CD14-positive monocyte (primary cell): Measurements from ENCODE around the gene CAMKK1. TPM values are rescaled to one million over a fixed set of nuclear protein-coding genes. Genes with fewer than 3 reads are reported as not detected.

Experiments
- DNase-seq, 3 donors: peaks; one replicate each; pipeline ENCODE4 v3.0.0-alpha.2; 2011 to 2022
- H2AFZ ChIP-seq: 2 replicates; pipeline ENCODE4 v1.6.0; 2012; ENCODE audit warnings: mild to moderate bottlenecking, low read depth, low read length, inconsistent platforms; ENCODE audit not compliant: insufficient read depth, poor library complexity, severe bottlenecking
- H3K27ac ChIP-seq, 2 donors: 1 replicate in 1 of 2; 2 replicates in 1 of 2; pipeline ENCODE4 v1.5.1; 2012 to 2013; ENCODE audit warnings: low read length in 2 of 2, control low read depth in 1 of 2, inconsistent platforms in 1 of 2, low read depth in 1 of 2, mild to moderate bottlenecking in 1 of 2
- H3K27me3 ChIP-seq, 2 donors: one replicate each; pipeline versions ENCODE4 v1.6.0 to v1.6.1; 2011 to 2013; ENCODE audit warnings: low read length in 2 of 2; ENCODE audit not compliant: control insufficient read depth in 2 of 2, insufficient read depth in 2 of 2
- H3K36me3 ChIP-seq, 2 donors: replicated peaks in 1 of 2; 1 replicate in 1 of 2; 2 replicates in 1 of 2; pipeline versions ENCODE4 v1.5.1 to v1.6.1; 2012 to 2013; ENCODE audit warnings: low read length in 2 of 2, control low read depth in 1 of 2, inconsistent platforms in 1 of 2, mild to moderate bottlenecking in 1 of 2; ENCODE audit not compliant: insufficient read depth in 2 of 2, control insufficient read depth in 1 of 2
- H3K4me1 ChIP-seq, 2 donors: 1 replicate in 1 of 2; 2 replicates in 1 of 2; pipeline versions ENCODE4 v1.5.1 to v1.6.1; 2012 to 2013; ENCODE audit warnings: low read length in 2 of 2, control low read depth in 1 of 2, inconsistent platforms in 1 of 2, mild to moderate bottlenecking in 1 of 2, moderate library complexity in 1 of 2; ENCODE audit not compliant: insufficient read depth in 2 of 2, control insufficient read depth in 1 of 2
- H3K4me2 ChIP-seq: replicated peaks from 2 replicates; pipeline ENCODE3; 2012; ENCODE audit warnings: low read length, moderate library complexity, mild to moderate bottlenecking; ENCODE audit not compliant: poor library complexity, severe bottlenecking; ENCODE audit errors: extremely low read depth
- H3K4me3 ChIP-seq, 3 experiments: fragments of 200-600 bp in 1 of 3; sonication (generic) in 1 of 3; replicated peaks in 1 of 3; 1 replicate in 2 of 3; 2 replicates in 1 of 3; pipeline ENCODE4 v1.5.1; 2011 to 2013; ENCODE audit warnings: low read length in 3 of 3, mild to moderate bottlenecking in 3 of 3, control low read depth in 2 of 3, low read depth in 2 of 3, inconsistent platforms in 1 of 3, moderate library complexity in 1 of 3
- H3K79me2 ChIP-seq: 2 replicates; pipeline ENCODE4 v1.6.0; 2012; ENCODE audit warnings: mild to moderate bottlenecking, control low read depth, inconsistent platforms, low read length, moderate library complexity; ENCODE audit not compliant: insufficient read depth
- H3K9ac ChIP-seq: 2 replicates; pipeline ENCODE4 v1.6.0; 2017; ENCODE audit warnings: low read length, mild to moderate bottlenecking; ENCODE audit not compliant: insufficient read depth, poor library complexity, severe bottlenecking
- H3K9me3 ChIP-seq, 2 donors: replicated peaks in 1 of 2; 1 replicate in 1 of 2; 2 replicates in 1 of 2; pipeline versions ENCODE4 v1.5.1 to v1.6.1; 2012 to 2013; ENCODE audit warnings: low read length in 2 of 2, control low read depth in 1 of 2; ENCODE audit not compliant: control insufficient read depth in 1 of 2, insufficient read depth in 1 of 2
- H4K20me1 ChIP-seq: 2 replicates; pipeline ENCODE4 v1.6.0; 2012; ENCODE audit warnings: mild to moderate bottlenecking, low read length, control low read depth, moderate library complexity; ENCODE audit not compliant: insufficient read depth
- H3K27ac Mint-ChIP-seq, 7 donors: one replicate each; pipeline ENCODE4 v1.8.0; 2020; ENCODE audit warnings: mild to moderate bottlenecking in 7 of 7, mixed read lengths in 7 of 7, moderate library complexity in 6 of 7, inconsistent platforms in 2 of 7
- H3K27me3 Mint-ChIP-seq, 3 donors: one replicate each; pipeline ENCODE4 v1.8.0; 2021 to 2022; ENCODE audit warnings: low read depth in 3 of 3, mild to moderate bottlenecking in 3 of 3, mixed read lengths in 3 of 3, moderate library complexity in 3 of 3, inconsistent platforms in 1 of 3
- H3K36me3 Mint-ChIP-seq, 2 donors: one replicate each; pipeline ENCODE4 v1.8.0; 2020; ENCODE audit warnings: mixed read lengths in 2 of 2, inconsistent platforms in 1 of 2, mild to moderate bottlenecking in 1 of 2
- H3K4me1 Mint-ChIP-seq: one replicate; pipeline ENCODE4 v1.8.0; 2020; ENCODE audit warnings: mild to moderate bottlenecking, mixed read lengths
- H3K4me3 Mint-ChIP-seq, 2 donors: one replicate each; pipeline ENCODE4 v1.8.0; 2020; ENCODE audit warnings: mild to moderate bottlenecking in 2 of 2, mixed read lengths in 2 of 2, moderate library complexity in 1 of 2
- H3K9me3 Mint-ChIP-seq, 7 donors: one replicate each; pipeline ENCODE4 v1.8.0; 2020 to 2022; ENCODE audit warnings: mixed read lengths in 7 of 7, mild to moderate bottlenecking in 6 of 7, moderate library complexity in 6 of 7, inconsistent platforms in 2 of 7
- WGBS: methylation state at CpG from one replicate; pipeline ENCODE4 v1.1.5; 2013; ENCODE audit warnings: missing lambda C conversion rate; ENCODE audit not compliant: insufficient coverage; 5-methylcytosine and 5-hydroxymethylcytosine counted together
- intact Hi-C, 2 donors: fragments of 100-400 bp; cut with micrococcal nuclease; formaldehyde crosslinking; loops; one replicate each; pipeline versions ENCODE4 v1.15.0 to v1.15.1; 2023
- polyA plus RNA-seq, 3 donors: library from polyadenylated mRNA; depleted of rRNA in 1 of 3; unstranded in 2 of 3; stranded (reverse) in 1 of 3; fragments of 300-500 nt in 2 of 3; fragments of >200 nt in 1 of 3; fragmentation: Illumina TruSeq in 2 of 3; gene quantifications; 1 replicate in 2 of 3; 2 replicates in 1 of 3; pipeline ENCODE4 v1.2.3, GENCODE V29; 2012 to 2021
- TF ChIP-seq, protein P1 (sequence below): fragments of 200-600 bp; IDR thresholded peaks from one replicate; pipeline ENCODE4 v1.8.0; 2022; ENCODE audit warnings: antibody characterized with exemption, mild to moderate bottlenecking

The CAMKK1 gene
- polyA plus RNA-seq, 3 donors: 0.74 to 24.1 (median 1.5) TPM

DNA sequence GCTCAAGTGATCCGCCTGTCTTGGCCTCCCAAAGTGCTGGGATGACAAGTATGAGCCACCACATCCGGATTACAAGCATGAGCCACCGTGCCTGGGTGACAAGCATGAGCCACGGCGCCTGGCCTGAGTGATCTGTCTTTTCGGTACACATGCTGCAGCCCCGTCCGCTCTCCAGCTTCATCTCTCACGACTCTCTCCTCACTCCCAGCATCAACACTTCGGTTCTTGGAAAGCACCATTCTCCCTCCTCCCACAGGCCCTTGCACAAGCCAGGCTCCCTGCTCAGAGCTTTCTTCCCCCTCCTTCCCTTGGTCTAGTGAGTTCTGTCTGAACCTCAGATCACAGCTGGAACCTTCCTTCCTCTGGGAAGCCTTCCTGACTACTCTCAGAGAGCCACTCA lies 40.3 kb downstream of the CAMKK1 start:
- 93% methylated on average over 8 of the region's 10 CpGs for WGBS
- H3K9ac ChIP-seq: no peak overlapping the region
- H3K4me3 ChIP-seq: no peak overlapping the region
- DNase-seq: no peak
- TF ChIP-seq, protein P1, sequence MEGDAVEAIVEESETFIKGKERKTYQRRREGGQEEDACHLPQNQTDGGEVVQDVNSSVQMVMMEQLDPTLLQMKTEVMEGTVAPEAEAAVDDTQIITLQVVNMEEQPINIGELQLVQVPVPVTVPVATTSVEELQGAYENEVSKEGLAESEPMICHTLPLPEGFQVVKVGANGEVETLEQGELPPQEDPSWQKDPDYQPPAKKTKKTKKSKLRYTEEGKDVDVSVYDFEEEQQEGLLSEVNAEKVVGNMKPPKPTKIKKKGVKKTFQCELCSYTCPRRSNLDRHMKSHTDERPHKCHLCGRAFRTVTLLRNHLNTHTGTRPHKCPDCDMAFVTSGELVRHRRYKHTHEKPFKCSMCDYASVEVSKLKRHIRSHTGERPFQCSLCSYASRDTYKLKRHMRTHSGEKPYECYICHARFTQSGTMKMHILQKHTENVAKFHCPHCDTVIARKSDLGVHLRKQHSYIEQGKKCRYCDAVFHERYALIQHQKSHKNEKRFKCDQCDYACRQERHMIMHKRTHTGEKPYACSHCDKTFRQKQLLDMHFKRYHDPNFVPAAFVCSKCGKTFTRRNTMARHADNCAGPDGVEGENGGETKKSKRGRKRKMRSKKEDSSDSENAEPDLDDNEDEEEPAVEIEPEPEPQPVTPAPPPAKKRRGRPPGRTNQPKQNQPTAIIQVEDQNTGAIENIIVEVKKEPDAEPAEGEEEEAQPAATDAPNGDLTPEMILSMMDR: no peak
- H4K20me1 ChIP-seq: no peaks in the 10 kb centered on the region
- Mint-ChIP-seq H3K27ac (peak overlapping the region in 1 of 7 donors; percentile 10), H3K27me3 (peaks cover 8 to 16% (median 10%) of the 10 kb centered on the region in 3 donors), H3K4me3 (no peak overlapping the region), H3K9me3 (peaks cover 0 to 5% (median 0%) of the 10 kb centered on the region in 7 donors), H3K36me3 (no peaks in the 10 kb centered on the region), H3K4me1 (peaks cover 7% of the 10 kb centered on the region)
- H3K27ac ChIP-seq: no peak overlapping the region
- no peaks in the 10 kb centered on the region for H3K9me3 ChIP-seq
- H3K79me2 ChIP-seq: no peaks in the 10 kb centered on the region
- no peaks in the 10 kb centered on the region for H3K27me3 ChIP-seq
- intact Hi-C loops: no loop called here
- H3K36me3 ChIP-seq: no peaks in the 10 kb centered on the region
- peaks cover 0 to 5% of the 10 kb centered on the region in 2 donors for H3K4me1 ChIP-seq
- no peak overlapping the region for H3K4me2 ChIP-seq
- no peak overlapping the region for H2AFZ ChIP-seq

DNA sequence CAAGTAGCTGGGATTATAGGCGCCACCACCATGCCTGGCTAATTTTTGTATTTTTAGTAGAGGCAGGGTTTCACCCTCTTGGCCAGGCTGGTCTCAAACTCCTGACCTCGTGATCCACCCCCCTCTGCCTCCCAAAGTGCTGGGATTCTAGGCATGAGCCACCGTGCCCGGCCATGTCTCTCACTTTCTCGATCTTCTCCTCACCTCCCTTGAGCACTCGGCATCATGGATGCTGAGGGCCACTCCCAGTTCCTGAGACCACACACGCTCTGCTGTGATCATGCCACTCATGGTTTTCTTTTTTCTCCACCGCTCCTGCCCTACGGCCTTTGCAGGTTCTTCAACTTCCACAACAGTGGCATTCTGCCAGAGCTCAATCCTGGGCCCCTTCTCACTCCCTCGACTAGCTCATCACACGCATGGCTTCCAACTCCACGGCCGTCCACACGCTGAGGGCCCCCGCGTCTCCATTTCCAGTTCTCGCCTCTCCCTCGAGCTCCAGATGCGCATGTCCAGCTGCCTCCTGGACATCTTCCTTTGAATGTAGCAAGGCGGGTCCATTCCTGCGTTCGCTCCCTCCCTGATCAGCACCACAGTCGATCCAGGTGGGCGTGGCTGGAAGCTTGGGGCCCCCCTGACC lies 41.3 kb downstream of the CAMKK1 start:
- Mint-ChIP-seq H3K9me3 (peaks cover 0 to 5% (median 0%) of the 10 kb centered on the region in 7 donors), H3K4me1 (peaks cover 9% of the 10 kb centered on the region), H3K4me3 (no peak overlapping the region), H3K36me3 (no peaks in the 10 kb centered on the region), H3K27ac (no peak overlapping the region), H3K27me3 (peaks cover 9 to 13% (median 10%) of the 10 kb centered on the region in 3 donors)
- H3K9ac ChIP-seq: no peak overlapping the region
- no peak overlapping the region for H3K27ac ChIP-seq
- WGBS: 92% methylated on average over 23 of the region's 24 CpGs
- H3K36me3 ChIP-seq: no peaks in the 10 kb centered on the region
- DNase-seq: no peak
- no peaks in the 10 kb centered on the region for H3K79me2 ChIP-seq
- H3K27me3 ChIP-seq: no peaks in the 10 kb centered on the region
- no peak overlapping the region for H3K4me2 ChIP-seq
- H2AFZ ChIP-seq: no peak overlapping the region
- TF ChIP-seq, protein P1: no peak
- intact Hi-C loops: no loop called here
- H3K4me3 ChIP-seq: no peak overlapping the region
- H4K20me1 ChIP-seq: no peaks in the 10 kb centered on the region
- no peaks in the 10 kb centered on the region for H3K9me3 ChIP-seq
- H3K4me1 ChIP-seq: peaks cover 0 to 6% of the 10 kb centered on the region in 2 donors
